HCT116 (cell line): ENCODE data around the gene ARHGEF16. TPM values are rescaled to one million over a fixed set of nuclear protein-coding genes. Genes with fewer than 3 reads are reported as not detected.

Source experiments
- ATAC-seq: fragments of 200-7000 bp; cut with Tn5 transposase; 2 replicates; pipeline ENCODE4 v1.9.1; 2020; ENCODE audit warnings: mild to moderate bottlenecking, moderate library complexity
- BruUV-seq: library from RNA; stranded (reverse); fragments of 400-500 nt; replicated peaks from 2 replicates; lab custom pipeline; 2021; lab: Mats Ljungman, UMichigan
- CTCF ChIA-PET: fragments of 300-600 bp; sonication (Branson Sonifier 250); formaldehyde crosslinking; loops from one replicate; lab custom pipeline; 2021; ENCODE audit warnings: antibody characterized with exemption; lab: Charles Lee
- POLR2A ChIA-PET: fragments of 300-600, 350-600 bp; sonication (Branson Sonifier 250); formaldehyde crosslinking; loops from one replicate; lab custom pipeline; 2021; ENCODE audit warnings: antibody characterized with exemption; lab: Charles Lee
- RAD21 ChIA-PET, 2 experiments: fragments of 300-600 bp; sonication (Branson Sonifier 250); formaldehyde crosslinking; loops; one replicate each; lab custom pipeline; 2023; ENCODE audit warnings: low total read pairs in 2 of 2; ENCODE audit not compliant: uncharacterized antibody in 2 of 2, unreplicated experiment in 2 of 2, low non-redundant PET in 1 of 2; lab: Charles Lee
- DNase-seq: peaks from one replicate; pipeline ENCODE4 v3.0.0-alpha.2; 2010; ENCODE audit warnings: low read depth, low spot score
- H2AFZ ChIP-seq: fragments of 200-600 bp; shearing (Covaris generic), sonication (generic); 2 replicates; pipeline ENCODE4 v1.6.1; 2017; ENCODE audit warnings: low read depth, mixed run types, mixed read lengths, antibody characterized with exemption, low read length; ENCODE audit not compliant: poor library complexity, severe bottlenecking
- H3K27ac ChIP-seq: 2 replicates; pipeline ENCODE4 v1.5.1; 2012; ENCODE audit warnings: low read depth, low read length
- H3K27me3 ChIP-seq: fragments of 200-600 bp; sonication (generic); 2 replicates; pipeline ENCODE4 v1.6.1; 2016; ENCODE audit warnings: mixed run types, low read length, mixed read lengths; ENCODE audit not compliant: insufficient read depth
- H3K36me3 ChIP-seq, 2 experiments: fragments of 200-500 bp in 1 of 2; fragments of 200-600 bp in 1 of 2; sonication (Bioruptor generic) in 1 of 2; sonication (generic) in 1 of 2; 2 replicates each; pipeline versions ENCODE4 v1.5.1 to v1.6.1; 2014 to 2016; ENCODE audit warnings: low read length in 2 of 2, inconsistent platforms in 1 of 2, mixed read lengths in 1 of 2, mixed run types in 1 of 2; ENCODE audit not compliant: insufficient read depth in 2 of 2, control insufficient read depth in 1 of 2
- H3K4me1 ChIP-seq, 2 experiments: fragments of 200-600 bp in 1 of 2; sonication (generic) in 1 of 2; 2 replicates each; pipeline versions ENCODE4 v1.5.1 to v1.6.1; 2012 to 2017; ENCODE audit warnings: low read length in 2 of 2, inconsistent platforms in 1 of 2, mild to moderate bottlenecking in 1 of 2, mixed read lengths in 1 of 2, mixed run types in 1 of 2, moderate library complexity in 1 of 2; ENCODE audit not compliant: insufficient read depth in 2 of 2, control insufficient read depth in 1 of 2
- H3K4me2 ChIP-seq: fragments of 200-600 bp; sonication (generic); 2 replicates; pipeline ENCODE4 v1.6.1; 2017; ENCODE audit warnings: mixed run types, low read length, mixed read lengths
- H3K4me3 ChIP-seq, 2 experiments: fragments of 200-600 bp in 1 of 2; sonication (generic) in 1 of 2; replicated peaks in 1 of 2; 2 replicates each; pipeline ENCODE4 v1.5.1; 2011 to 2016; ENCODE audit warnings: low read length in 2 of 2, control low read depth in 1 of 2, low read depth in 1 of 2, mild to moderate bottlenecking in 1 of 2, mixed read lengths in 1 of 2, mixed run types in 1 of 2
- H3K79me2 ChIP-seq: fragments of 200-600 bp; sonication (generic); 2 replicates; pipeline ENCODE4 v1.6.1; 2017; ENCODE audit warnings: mild to moderate bottlenecking, mixed run types, low read length, moderate library complexity, mixed read lengths; ENCODE audit not compliant: insufficient read depth
- H3K9ac ChIP-seq: fragments of 200-600 bp; sonication (generic); 2 replicates; pipeline ENCODE4 v1.6.1; 2016; ENCODE audit warnings: low read length, mixed read lengths
- H3K9me2 ChIP-seq: fragments of 200-600 bp; sonication (generic), shearing (Covaris generic); 2 replicates; pipeline ENCODE4 v1.6.1; 2017; ENCODE audit warnings: mixed run types, mild to moderate bottlenecking, moderate library complexity; ENCODE audit not compliant: insufficient read depth
- H3K9me3 ChIP-seq, 2 experiments: fragments of 200-500 bp in 1 of 2; fragments of 200-600 bp in 1 of 2; sonication (Bioruptor generic) in 1 of 2; sonication (generic) in 1 of 2; 2 replicates each; pipeline ENCODE4 v1.6.1; 2014 to 2017; ENCODE audit warnings: low read length in 2 of 2, mixed read lengths in 2 of 2, inconsistent platforms in 1 of 2, low read depth in 1 of 2, mild to moderate bottlenecking in 1 of 2, mixed run types in 1 of 2, moderate library complexity in 1 of 2; ENCODE audit not compliant: control insufficient read depth in 1 of 2, insufficient read depth in 1 of 2
- H4K20me1 ChIP-seq: fragments of 200-600 bp; sonication (generic), shearing (Covaris generic); 2 replicates; pipeline ENCODE4 v1.6.1; 2017; ENCODE audit warnings: mixed run types, mild to moderate bottlenecking, moderate library complexity; ENCODE audit not compliant: insufficient read depth
- ATF3 ChIP-seq: IDR thresholded peaks from 2 replicates; pipeline ENCODE4 v1.6.1; 2012
- CBX3 ChIP-seq: IDR thresholded peaks from 2 replicates; pipeline ENCODE4 v1.6.1; 2012; ENCODE audit warnings: low read depth
- CTCF ChIP-seq, 3 experiments: fragments of 200-600 bp in 1 of 3; sonication (generic) in 1 of 3; IDR thresholded peaks in 2 of 3; conservative IDR thresholded peaks in 1 of 3; 2 replicates each; pipeline ENCODE4 v1.5.1; 2012 to 2017; ENCODE audit warnings: low read depth in 2 of 3, low read length in 2 of 3, antibody characterized with exemption in 1 of 3, borderline replicate concordance in 1 of 3, control low read depth in 1 of 3, mild to moderate bottlenecking in 1 of 3, mixed read lengths in 1 of 3, mixed run types in 1 of 3, moderate library complexity in 1 of 3; ENCODE audit not compliant: insufficient read depth in 1 of 3
- EGR1 ChIP-seq: IDR thresholded peaks from 2 replicates; pipeline ENCODE4 v1.6.1; 2012; ENCODE audit warnings: low read depth
- ELF1 ChIP-seq: IDR thresholded peaks from 2 replicates; pipeline ENCODE4 v1.6.1; 2012; ENCODE audit warnings: low read depth, borderline replicate concordance
- EZH2phosphoT487 ChIP-seq: fragments of 200-600 bp; IDR thresholded peaks from 2 replicates; pipeline ENCODE4 v1.6.1; 2018; ENCODE audit warnings: antibody characterized with exemption, borderline replicate concordance
- FOSL1 ChIP-seq: IDR thresholded peaks from 2 replicates; pipeline ENCODE4 v1.6.1; 2012; ENCODE audit warnings: low read depth
- JUND ChIP-seq: IDR thresholded peaks from 2 replicates; pipeline ENCODE4 v1.6.1; 2012
- POLR2AphosphoS5 ChIP-seq: IDR thresholded peaks from 2 replicates; pipeline ENCODE4 v1.6.1; 2011; ENCODE audit warnings: mild to moderate bottlenecking, low read depth, low read length, moderate library complexity
- RAD21 ChIP-seq: IDR thresholded peaks from 2 replicates; pipeline ENCODE4 v1.6.1; 2012; ENCODE audit warnings: low read depth, mild to moderate bottlenecking
- SIN3A ChIP-seq: IDR thresholded peaks from 2 replicates; pipeline ENCODE4 v1.6.1; 2012; ENCODE audit warnings: low read depth
- SP1 ChIP-seq: IDR thresholded peaks from 2 replicates; pipeline ENCODE4 v1.6.1; 2012; ENCODE audit warnings: low read depth
- TCF7L2 ChIP-seq: IDR thresholded peaks from 2 replicates; pipeline ENCODE4 v1.7.0; 2011; ENCODE audit warnings: borderline replicate concordance, inconsistent platforms; ENCODE audit not compliant: insufficient read depth, insufficient read length; ENCODE audit errors: extremely low read depth
- YY1 ChIP-seq: IDR thresholded peaks from 2 replicates; pipeline ENCODE4 v1.6.1; 2011; ENCODE audit warnings: low read length, low read depth, moderate library complexity, mild to moderate bottlenecking; ENCODE audit not compliant: insufficient replicate concordance; ENCODE audit errors: extremely low read depth
- ZFX ChIP-seq: fragments of 450-650 bp; IDR thresholded peaks from 2 replicates; pipeline ENCODE4 v1.6.1; 2017
- ZNF274 ChIP-seq: fragments of 200-500 bp; sonication (Bioruptor generic); IDR thresholded peaks from 2 replicates; pipeline ENCODE4 v1.6.1; 2014; ENCODE audit warnings: mild to moderate bottlenecking, low read depth, low read length, inconsistent platforms
- intact Hi-C: fragments of 100-400 bp; cut with micrococcal nuclease; formaldehyde crosslinking; loops from 2 replicates; pipeline ENCODE4 v1.10.0; 2022
- total RNA-seq: library from RNA; stranded (reverse); gene quantifications from one replicate; pipeline ENCODE4 v1.2.1, GENCODE V29; 2021; ENCODE audit not compliant: unreplicated experiment
- TF ChIP-seq, protein P1 (sequence below): IDR thresholded peaks from 2 replicates; pipeline ENCODE4 v1.6.1; 2011; ENCODE audit warnings: mild to moderate bottlenecking, low read length, moderate library complexity; ENCODE audit not compliant: insufficient replicate concordance; ENCODE audit errors: extremely low read depth

Gene ARHGEF16
- total RNA-seq, 1 experiment from 2014 or later: 37.4 TPM

DNA sequence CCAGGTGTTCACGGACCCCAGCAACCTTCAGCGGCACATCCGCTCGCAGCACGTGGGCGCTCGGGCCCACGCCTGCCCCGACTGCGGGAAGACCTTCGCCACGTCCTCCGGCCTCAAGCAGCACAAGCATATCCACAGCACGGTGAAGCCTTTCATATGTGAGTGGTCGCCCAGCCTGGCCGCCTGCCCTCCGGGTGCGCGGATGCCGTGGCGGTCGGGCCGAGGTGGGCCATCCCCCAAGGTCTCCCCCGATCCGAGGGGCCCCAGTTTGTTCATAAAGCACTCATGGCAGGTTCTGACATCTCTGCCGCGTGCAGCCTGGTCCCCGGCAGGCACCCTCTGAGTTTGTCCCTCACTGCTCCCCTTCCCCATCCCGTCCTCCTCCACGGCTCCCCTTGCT, 49.0 kb upstream of the ARHGEF16 start:
- DNase-seq (no peak), ATAC-seq (no peak)
- H3K9me2 ChIP-seq: no peaks in the 10 kb centered on the region
- no peaks in the 10 kb centered on the region for H3K4me1 ChIP-seq
- no peak overlapping the region for H2AFZ ChIP-seq
- no peaks in the 10 kb centered on the region for H3K27me3 ChIP-seq
- intact Hi-C loops: no loop called here
- H3K4me2 ChIP-seq: no peak overlapping the region
- CTCF ChIA-PET: no interaction called here
- no peak overlapping the region for H3K27ac ChIP-seq
- H4K20me1 ChIP-seq: no peaks in the 10 kb centered on the region
- POLR2A ChIA-PET: no interaction called here
- RAD21 ChIA-PET: no interaction called here
- no peaks in the 10 kb centered on the region for H3K36me3 ChIP-seq
- BruUV-seq: no TSS peak
- no peaks in the 10 kb centered on the region for H3K9me3 ChIP-seq
- TF ChIP-seq FOSL1 (no peak), TCF7L2 (no peak), CBX3 (no peak), SP1 (no peak), YY1 (no peak), POLR2AphosphoS5 (no peak), JUND (no peak), EZH2phosphoT487 (no peak), ATF3 (no peak), CTCF (IDR thresholded peaks at IDR 0.05 in 2 of 3, conservative IDR thresholded peaks at IDR 0.05 in 1 of 3; ENCODE audit: borderline replicate concordance in 1 of 3, insufficient read depth in 1 of 3, low read depth in 2 of 3, low read length in 2 of 3) (no peak), ELF1 (no peak), SIN3A (no peak), ZFX (no peak), ZNF274 (no peak), RAD21 (no peak), EGR1 (no peak)
- TF ChIP-seq, protein P1, sequence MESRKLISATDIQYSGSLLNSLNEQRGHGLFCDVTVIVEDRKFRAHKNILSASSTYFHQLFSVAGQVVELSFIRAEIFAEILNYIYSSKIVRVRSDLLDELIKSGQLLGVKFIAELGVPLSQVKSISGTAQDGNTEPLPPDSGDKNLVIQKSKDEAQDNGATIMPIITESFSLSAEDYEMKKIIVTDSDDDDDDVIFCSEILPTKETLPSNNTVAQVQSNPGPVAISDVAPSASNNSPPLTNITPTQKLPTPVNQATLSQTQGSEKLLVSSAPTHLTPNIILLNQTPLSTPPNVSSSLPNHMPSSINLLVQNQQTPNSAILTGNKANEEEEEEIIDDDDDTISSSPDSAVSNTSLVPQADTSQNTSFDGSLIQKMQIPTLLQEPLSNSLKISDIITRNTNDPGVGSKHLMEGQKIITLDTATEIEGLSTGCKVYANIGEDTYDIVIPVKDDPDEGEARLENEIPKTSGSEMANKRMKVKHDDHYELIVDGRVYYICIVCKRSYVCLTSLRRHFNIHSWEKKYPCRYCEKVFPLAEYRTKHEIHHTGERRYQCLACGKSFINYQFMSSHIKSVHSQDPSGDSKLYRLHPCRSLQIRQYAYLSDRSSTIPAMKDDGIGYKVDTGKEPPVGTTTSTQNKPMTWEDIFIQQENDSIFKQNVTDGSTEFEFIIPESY: no peak
- H3K79me2 ChIP-seq: no peaks in the 10 kb centered on the region
- no peak overlapping the region for H3K9ac ChIP-seq
- no peak overlapping the region for H3K4me3 ChIP-seq
